ENCODE results near the gene CTCFL.

GRCh38 chr20:57527728-57528127 lies 2.8 kb upstream of the CTCFL start:
- TF ChIP-seq POLR2A (IDR thresholded peaks at IDR 0.05) (no peak), CTCF (IDR thresholded peaks at IDR 0.05) (no peak)

All from lower leg skin (tissue), 3 donors.